K562 (cell line): ENCODE results near the gene HOXA4.

Experiments used
- FOXP1 ChIP-seq: sonication (generic); formaldehyde crosslinking; IDR thresholded peaks from 2 replicates; pipeline ENCODE4 v1.8.0; 2022; ENCODE audit warnings: mild to moderate bottlenecking, missing genetic modification reagents
- JUND ChIP-seq, 2 experiments: IDR thresholded peaks; 2 replicates in 1 of 2; 3 replicates in 1 of 2; pipeline ENCODE4 v1.6.1; 2011; ENCODE audit warnings: borderline replicate concordance in 2 of 2, low read depth in 2 of 2, low read length in 2 of 2, improper control_type of control experiment in 1 of 2, missing biosample characterization in 1 of 2, missing genetic modification characterization in 1 of 2, missing genetic modification reagents in 1 of 2
- MAX ChIP-seq: sonication (generic); formaldehyde crosslinking; IDR thresholded peaks from 2 replicates; pipeline ENCODE4 v1.9.0; 2022; ENCODE audit warnings: mild to moderate bottlenecking, missing genetic modification reagents
- TF ChIP-seq, protein P1 (sequence below), 3 experiments: IDR thresholded peaks in 2 of 3; conservative IDR thresholded peaks in 1 of 3; 2 replicates each; pipeline ENCODE4 v1.5.1; 2011 to 2012; ENCODE audit warnings: low read length in 3 of 3, mild to moderate bottlenecking in 3 of 3, control low read depth in 2 of 3, improper control_type of control experiment in 1 of 3, inconsistent platforms in 1 of 3, low read depth in 1 of 3, mixed read lengths in 1 of 3, moderate library complexity in 1 of 3; ENCODE audit not compliant: insufficient read depth in 2 of 3

DNA sequence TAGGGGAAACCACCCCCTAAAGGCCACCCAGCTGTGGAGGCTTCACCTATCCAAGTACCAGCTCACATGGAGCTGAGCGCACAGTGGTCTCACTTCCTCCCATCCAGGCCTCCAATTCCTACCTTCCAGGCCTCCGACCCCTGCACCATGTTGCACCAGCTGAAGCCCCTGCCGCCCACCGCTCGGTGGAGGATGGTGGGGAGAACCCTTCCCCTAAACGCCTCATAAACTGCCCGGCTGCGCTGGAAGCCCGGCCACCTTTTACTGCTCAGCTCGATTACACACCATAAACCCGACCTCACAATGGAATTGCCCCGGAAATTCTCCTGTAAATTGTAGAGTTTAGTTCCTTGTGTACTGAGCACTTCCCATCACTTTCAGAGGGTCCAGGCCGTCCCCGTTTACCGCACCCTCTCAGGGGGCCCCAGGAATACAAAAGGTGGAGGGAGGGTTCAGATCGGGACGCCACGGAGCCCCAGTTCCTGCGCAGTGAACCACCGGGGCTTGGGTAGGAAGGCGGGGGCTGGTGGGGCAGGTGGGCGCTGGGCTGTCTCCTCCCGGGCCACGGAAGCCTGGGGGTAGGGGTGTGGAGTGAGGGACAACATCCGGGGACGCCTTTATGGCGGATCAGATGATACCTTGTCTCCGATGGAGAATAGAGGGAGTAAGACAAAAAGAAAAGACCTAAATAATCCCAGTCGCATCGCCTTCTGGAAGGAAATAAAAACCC lies 27.3 kb upstream of the HOXA4 start:
- TF ChIP-seq JUND (IDR thresholded peaks at IDR 0.05; ENCODE audit: borderline replicate concordance, low read depth, low read length), result no peak
- no peak for TF ChIP-seq JUND (tag; IDR thresholded peaks at IDR 0.05; ENCODE audit: borderline replicate concordance, low read depth, low read length)
- TF ChIP-seq, protein P1, sequence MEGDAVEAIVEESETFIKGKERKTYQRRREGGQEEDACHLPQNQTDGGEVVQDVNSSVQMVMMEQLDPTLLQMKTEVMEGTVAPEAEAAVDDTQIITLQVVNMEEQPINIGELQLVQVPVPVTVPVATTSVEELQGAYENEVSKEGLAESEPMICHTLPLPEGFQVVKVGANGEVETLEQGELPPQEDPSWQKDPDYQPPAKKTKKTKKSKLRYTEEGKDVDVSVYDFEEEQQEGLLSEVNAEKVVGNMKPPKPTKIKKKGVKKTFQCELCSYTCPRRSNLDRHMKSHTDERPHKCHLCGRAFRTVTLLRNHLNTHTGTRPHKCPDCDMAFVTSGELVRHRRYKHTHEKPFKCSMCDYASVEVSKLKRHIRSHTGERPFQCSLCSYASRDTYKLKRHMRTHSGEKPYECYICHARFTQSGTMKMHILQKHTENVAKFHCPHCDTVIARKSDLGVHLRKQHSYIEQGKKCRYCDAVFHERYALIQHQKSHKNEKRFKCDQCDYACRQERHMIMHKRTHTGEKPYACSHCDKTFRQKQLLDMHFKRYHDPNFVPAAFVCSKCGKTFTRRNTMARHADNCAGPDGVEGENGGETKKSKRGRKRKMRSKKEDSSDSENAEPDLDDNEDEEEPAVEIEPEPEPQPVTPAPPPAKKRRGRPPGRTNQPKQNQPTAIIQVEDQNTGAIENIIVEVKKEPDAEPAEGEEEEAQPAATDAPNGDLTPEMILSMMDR (IDR thresholded peaks at IDR 0.05 in 2 of 3, conservative IDR thresholded peaks at IDR 0.05 in 1 of 3; ENCODE audit: insufficient read depth in 2 of 3, low read depth in 1 of 3, low read length in 3 of 3), result no peak
- no peak for TF ChIP-seq FOXP1 (CRISPR knock-in tag)
- TF ChIP-seq MAX, result no peak
